Cardiac fibroblast (primary cell): Measurements from ENCODE around the gene TRIM66.
A peak's percentile ranks its signal among the peaks of the same experiment; 100 is the strongest.

Source experiments
- DNase-seq, 2 donors: peaks; one replicate each; pipeline versions ENCODE4 v3.0.0 to v3.0.0-alpha.2; 2010; ENCODE audit warnings: low read depth in 2 of 2
- H3K4me3 ChIP-seq, 2 donors: replicated peaks in 1 of 2; 1 replicate in 1 of 2; 2 replicates in 1 of 2; pipeline ENCODE4 v1.5.1; 2011; ENCODE audit warnings: low read depth in 2 of 2, low read length in 2 of 2, mild to moderate bottlenecking in 2 of 2, moderate library complexity in 1 of 2
- CTCF ChIP-seq: IDR thresholded peaks from one replicate; pipeline ENCODE4 v1.5.1; 2011; ENCODE audit warnings: low read depth, mild to moderate bottlenecking, low read length, inconsistent platforms

The TRIM66 gene

GRCh38 chr11:8596504-8597046, 85.9 kb downstream of the TRIM66 start:
- DNase-seq = peak in 1 of 2 donors; percentile 29
- H3K4me3 ChIP-seq = no peak overlapping the region
- no peak for TF ChIP-seq CTCF

- peak within 1 kb of the TSS; percentile 46 to 57 for H3K4me3 ChIP-seq
- no peak for TF ChIP-seq CTCF
- peak in 1 of 2 donors; percentile 28 for DNase-seq
These were observed 88.2 kb downstream of the TRIM66 start, which contains the start of gene STK33 for GRCh38 chr11:8593935-8594909. TSS of gene STK33 (minus strand) at chr11:8594228. CDS start at chr11:8474905, 119,323 bp downstream.

GRCh38 chr11:8593455-8593854, 89.0 kb downstream of the TRIM66 start:
- peak overlapping the region in 1 of 2 donors; percentile 57 for H3K4me3 ChIP-seq
- no peak for TF ChIP-seq CTCF
- DNase-seq = no peak

GRCh38 chr11:8587915-8588314, 94.5 kb downstream of the TRIM66 start:
- DNase-seq = no peak
- no peak for TF ChIP-seq CTCF
- no peak overlapping the region for H3K4me3 ChIP-seq

GRCh38 chr11:8586805-8587204, 95.7 kb downstream of the TRIM66 start:
- DNase-seq = no peak
- no peak for TF ChIP-seq CTCF
- H3K4me3 ChIP-seq = no peak overlapping the region

- no peak for TF ChIP-seq CTCF
- DNase-seq = no peak
- H3K4me3 ChIP-seq = no peak overlapping the region
These were observed 96.3 kb downstream of the TRIM66 start for GRCh38 chr11:8586184-8586583.
